Pulmonary artery endothelial cell (primary cell): ENCODE data around the gene MAPK10. TPM values are rescaled to one million over a fixed set of nuclear protein-coding genes. Genes with fewer than 3 reads are reported as not detected.
"Not testable (repeated sequence)": the region's sequence is repeated elsewhere in the genome, so short reads cannot be mapped to it uniquely, and the experiment has no call there.

Experiments used
- DNase-seq: peaks from one replicate; pipeline ENCODE4 v3.0.0-alpha.2; 2011; ENCODE audit warnings: low read depth, low spot score
- total RNA-seq: library from RNA; depleted of rRNA; stranded (reverse); fragments of >200 nt; gene quantifications from 2 replicates; pipeline ENCODE4 v1.2.3, GENCODE V29; 2014

MAPK10 gene
- total RNA-seq, 1 donor from 2014 or later, result 0.20 TPM

- DNase-seq, result peak; percentile 20
Measured at GRCh38 chr4:86036736-86037135, 323.1 kb downstream of the MAPK10 start.

GRCh38 chr4:86035688-86036087, 324.2 kb downstream of the MAPK10 start:
- no peak for DNase-seq

- no peak for DNase-seq
Measured at GRCh38 chr4:86034616-86035015, 325.2 kb downstream of the MAPK10 start.

GRCh38 chr4:86033171-86033570, 326.7 kb downstream of the MAPK10 start:
- peak; percentile 30 for DNase-seq

- no peak for DNase-seq
Measured at GRCh38 chr4:86032476-86033022, 327.3 kb downstream of the MAPK10 start.

GRCh38 chr4:86031927-86032326, 327.9 kb downstream of the MAPK10 start:
- no peak for DNase-seq

- DNase-seq, result no peak
Measured at GRCh38 chr4:86026720-86027119, 333.1 kb downstream of the MAPK10 start.

GRCh38 chr4:86021671-86022070, 338.2 kb downstream of the MAPK10 start:
- not testable (repeated sequence) for DNase-seq

GRCh38 chr4:86019906-86020305, 339.9 kb downstream of the MAPK10 start:
- DNase-seq, result no peak

GRCh38 chr4:86019362-86019761, 340.5 kb downstream of the MAPK10 start:
- no peak for DNase-seq

- no peak for DNase-seq
Measured at GRCh38 chr4:86015412-86016350, 344.2 kb downstream of the MAPK10 start.

- no peak for DNase-seq
Measured at GRCh38 chr4:86014599-86014998, 345.3 kb downstream of the MAPK10 start.

- DNase-seq, result no peak
Measured at GRCh38 chr4:86013621-86014020, 346.2 kb downstream of the MAPK10 start.

GRCh38 chr4:86011117-86011516, 348.7 kb downstream of the MAPK10 start:
- DNase-seq, result peak; percentile 62

GRCh38 chr4:86007042-86007441, 352.8 kb downstream of the MAPK10 start:
- no peak for DNase-seq

- DNase-seq, result no peak
Measured at GRCh38 chr4:86006057-86006456, 353.8 kb downstream of the MAPK10 start.

- no peak for DNase-seq
Measured at GRCh38 chr4:86004030-86004429, 355.8 kb downstream of the MAPK10 start.

GRCh38 chr4:86001591-86001990, 358.3 kb downstream of the MAPK10 start:
- no peak for DNase-seq

- no peak for DNase-seq
Measured at GRCh38 chr4:85995361-85995760, 364.5 kb downstream of the MAPK10 start.

- no peak for DNase-seq
Measured at GRCh38 chr4:85994576-85994975, 365.3 kb downstream of the MAPK10 start.

- DNase-seq, result no peak
Measured at GRCh38 chr4:85993641-85994040, 366.2 kb downstream of the MAPK10 start.

GRCh38 chr4:85986266-85986665, 373.6 kb downstream of the MAPK10 start:
- no peak for DNase-seq

- no peak for DNase-seq
Measured at GRCh38 chr4:85979276-85979675, 380.6 kb downstream of the MAPK10 start.
